ENCODE measurements around the gene DCT.
A peak's percentile ranks its signal among the peaks of the same experiment; 100 is the strongest.
"Not testable (repeated sequence)": the region's sequence is repeated elsewhere in the genome, so short reads cannot be mapped to it uniquely, and the experiment has no call there.

DCT gene

DNA sequence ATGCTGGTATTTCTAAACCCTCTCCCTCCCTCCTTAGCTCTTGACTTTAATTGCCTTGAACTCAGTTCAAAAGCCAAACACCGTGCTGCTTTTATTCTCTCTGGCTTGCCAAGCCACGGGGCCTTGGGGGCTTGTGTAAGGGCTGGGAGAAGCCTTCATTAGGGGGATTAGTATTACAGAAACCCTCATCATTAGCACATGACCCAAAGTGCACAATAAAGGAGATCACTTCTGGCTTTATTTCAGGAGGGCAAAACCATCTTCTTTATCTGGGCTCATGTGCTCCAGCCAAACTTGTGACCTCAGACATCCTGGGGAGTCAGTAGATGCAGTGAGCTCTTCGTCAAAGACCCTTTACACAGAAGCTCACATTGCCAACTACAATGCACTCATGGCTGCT lies at the start of gene DCT:
DCT (minus strand) TSS at position 67 of the 400 bp plus-strand sequence. CDS start 427 bp downstream, outside the sequence.
- DNase-seq (ENCODE audit: low spot score): no peak

DNA sequence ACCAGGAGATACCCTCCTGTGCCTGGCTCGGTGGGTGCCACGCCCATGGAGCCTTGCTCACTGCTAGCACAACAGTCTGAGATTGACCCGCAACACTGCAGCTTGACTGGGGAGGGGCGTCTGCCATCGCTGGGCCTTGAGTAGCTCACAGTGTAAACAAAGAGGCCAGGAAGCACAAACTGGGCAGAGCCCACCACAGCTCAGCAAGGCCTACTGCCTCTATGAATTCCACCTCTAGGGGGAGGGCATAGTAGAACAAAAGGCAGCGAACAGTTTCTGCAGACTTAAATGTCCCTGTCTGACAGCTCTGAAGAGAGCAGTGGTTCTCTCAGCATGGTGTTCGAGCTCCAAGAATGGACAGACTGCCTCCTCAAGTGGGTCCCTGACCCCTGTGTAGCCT lies 47.5 kb upstream of the DCT start:
- not testable (repeated sequence) for DNase-seq (ENCODE audit: low spot score)

GRCh38 chr13:94525781-94526180 lies 46.3 kb upstream of the DCT start:
- no peak for DNase-seq (ENCODE audit: low spot score)

DNA sequence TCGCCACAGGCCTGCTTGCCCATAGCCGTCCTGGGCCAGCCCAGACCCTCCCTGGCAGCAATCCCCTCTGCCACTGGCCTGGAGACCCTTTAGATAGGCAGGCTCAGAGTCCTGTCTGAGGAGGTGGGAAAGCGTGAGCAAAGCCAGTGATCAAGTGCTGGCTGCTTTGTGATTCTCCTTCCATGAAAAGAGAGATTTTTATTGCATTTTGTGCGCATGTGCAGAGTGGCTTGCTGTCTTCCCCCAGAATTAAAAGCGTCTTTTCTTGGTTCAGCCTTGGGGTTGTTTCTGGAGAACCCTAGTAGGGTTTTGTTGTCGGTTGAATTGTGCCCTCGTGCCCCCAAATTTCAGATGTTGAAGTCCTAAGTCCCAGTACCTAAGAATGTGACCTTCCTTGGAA lies 44.9 kb upstream of the DCT start:
- no peak for DNase-seq (ENCODE audit: low spot score)

- no peak for DNase-seq (ENCODE audit: low spot score)
These were observed 40.5 kb upstream of the DCT start for GRCh38 chr13:94520001-94520400.

GRCh38 chr13:94516456-94516855 lies 37.0 kb upstream of the DCT start:
- DNase-seq (ENCODE audit: low spot score): no peak

GRCh38 chr13:94515911-94516310 lies 36.4 kb upstream of the DCT start:
- no peak for DNase-seq (ENCODE audit: low spot score)

DNA sequence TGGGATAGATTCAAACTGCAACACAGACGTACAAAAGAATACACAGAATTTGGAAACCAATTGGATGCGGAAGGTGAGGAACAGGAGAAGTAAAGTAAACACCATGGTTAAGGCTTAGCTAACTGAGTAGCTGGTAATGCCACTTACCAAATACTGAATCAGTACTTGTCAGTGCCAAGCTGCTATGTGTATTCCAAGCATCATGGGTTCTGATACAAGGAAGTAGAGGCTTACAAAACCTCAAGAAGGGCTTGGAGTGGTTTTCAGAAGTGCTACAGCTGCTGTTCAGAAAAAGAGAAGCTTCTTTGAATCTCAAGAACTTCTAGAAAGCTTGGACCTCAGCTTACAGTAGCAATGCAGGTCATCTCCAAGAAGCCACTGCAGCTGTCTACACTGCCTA lies 35.9 kb upstream of the DCT start:
- DNase-seq (ENCODE audit: low spot score): no peak

GRCh38 chr13:94513026-94513425 lies 33.5 kb upstream of the DCT start:
- DNase-seq (ENCODE audit: low spot score): no peak

DNA sequence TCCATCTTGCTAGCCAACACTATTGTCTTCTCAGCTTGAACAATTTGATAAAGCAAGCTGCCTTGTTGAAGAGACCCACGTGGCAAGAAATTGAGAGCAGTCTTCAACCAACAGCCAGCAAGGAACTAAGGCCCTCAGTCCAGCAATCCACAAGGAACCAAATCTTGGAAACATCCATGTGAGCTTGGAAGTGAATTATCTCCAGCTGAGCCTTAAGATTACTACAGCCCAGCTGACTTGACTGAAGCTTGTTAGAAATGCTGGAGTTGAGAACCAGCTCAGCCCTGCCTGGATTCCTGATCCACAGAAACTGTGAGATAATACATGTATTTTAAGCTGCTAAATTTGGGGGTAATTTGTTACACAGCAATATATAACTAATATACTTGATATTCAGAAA lies 26.2 kb upstream of the DCT start:
- no peak for DNase-seq (ENCODE audit: low spot score)

- DNase-seq (ENCODE audit: low spot score): no peak
These were observed 24.4 kb upstream of the DCT start for GRCh38 chr13:94503851-94504250.

DNA sequence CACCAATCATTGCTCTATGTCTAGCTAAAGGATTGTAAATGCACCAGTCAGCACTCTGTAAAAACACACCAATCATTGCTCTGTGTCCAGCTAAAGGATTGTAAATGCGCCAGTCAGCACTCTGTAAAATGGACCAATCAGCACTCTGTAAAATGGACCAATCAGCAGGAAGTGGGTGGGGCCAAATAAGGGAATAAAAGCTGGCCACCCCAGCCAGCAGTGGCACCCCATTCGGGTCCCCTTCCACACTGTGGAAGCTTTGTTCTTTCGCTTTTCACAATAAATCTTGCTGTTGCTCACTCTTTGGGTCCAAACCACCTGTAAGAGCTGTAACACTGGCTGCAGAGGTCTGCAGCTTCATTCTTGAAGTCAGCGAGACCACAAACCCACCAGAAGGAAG lies 19.3 kb upstream of the DCT start:
- DNase-seq (ENCODE audit: low spot score): not testable (repeated sequence)

DNA sequence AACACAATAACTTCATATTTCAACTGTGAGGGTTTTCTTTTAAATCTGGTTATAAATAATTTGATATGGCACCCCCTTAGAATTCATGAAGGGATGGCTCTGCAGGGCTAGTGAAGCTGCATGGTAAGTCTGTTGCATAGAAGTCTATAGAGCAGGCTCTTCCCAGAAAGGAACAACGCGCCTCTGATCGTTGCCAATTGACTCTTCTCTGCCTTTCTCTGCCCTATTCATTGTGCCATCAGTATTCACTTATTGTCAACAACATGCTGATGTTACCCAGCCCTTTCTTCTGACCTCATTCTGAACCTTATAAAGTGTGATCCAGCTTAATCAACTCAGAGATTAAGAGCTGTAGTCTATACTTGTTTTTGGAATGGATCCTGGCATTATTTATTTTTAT lies 16.3 kb upstream of the DCT start:
- DNase-seq (ENCODE audit: low spot score): no peak

GRCh38 chr13:94494026-94494425 lies 14.5 kb upstream of the DCT start:
- no peak for DNase-seq (ENCODE audit: low spot score)

GRCh38 chr13:94487043-94487442 lies 7.6 kb upstream of the DCT start:
- DNase-seq (ENCODE audit: low spot score): no peak

DNA sequence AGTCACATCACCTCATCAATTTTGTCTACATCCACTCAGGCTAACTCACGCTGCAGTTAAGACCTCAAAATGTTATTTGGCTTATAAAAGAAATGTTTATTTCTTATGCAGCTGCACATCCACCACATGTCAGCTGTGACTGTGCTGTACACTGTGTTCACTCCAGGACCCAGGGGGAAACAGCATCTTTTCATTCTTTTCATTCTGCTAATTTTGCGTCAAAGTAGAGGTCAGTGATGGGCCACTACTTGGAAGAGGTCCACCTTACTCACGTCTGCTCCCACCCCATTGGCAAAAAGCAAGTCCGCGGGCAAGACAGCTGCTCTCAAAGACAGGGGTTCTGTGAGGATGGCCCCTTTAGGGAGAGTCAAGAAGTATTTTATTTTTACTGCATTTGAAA lies 4.5 kb upstream of the DCT start:
- DNase-seq (ENCODE audit: low spot score): no peak

GRCh38 chr13:94481941-94482340 lies 2.5 kb upstream of the DCT start:
- DNase-seq (ENCODE audit: low spot score): peak; percentile 51

- no peak for DNase-seq (ENCODE audit: low spot score)
These were observed 1.2 kb upstream of the DCT start for GRCh38 chr13:94480672-94481145.

GRCh38 chr13:94478913-94479312 lies 569 bp downstream of the DCT start:
- DNase-seq (ENCODE audit: low spot score): no peak

- DNase-seq (ENCODE audit: low spot score): no peak
These were observed 9.4 kb downstream of the DCT start for GRCh38 chr13:94470126-94470525.

- DNase-seq (ENCODE audit: low spot score): no peak
These were observed 14.7 kb downstream of the DCT start for GRCh38 chr13:94464771-94465170.

DNA sequence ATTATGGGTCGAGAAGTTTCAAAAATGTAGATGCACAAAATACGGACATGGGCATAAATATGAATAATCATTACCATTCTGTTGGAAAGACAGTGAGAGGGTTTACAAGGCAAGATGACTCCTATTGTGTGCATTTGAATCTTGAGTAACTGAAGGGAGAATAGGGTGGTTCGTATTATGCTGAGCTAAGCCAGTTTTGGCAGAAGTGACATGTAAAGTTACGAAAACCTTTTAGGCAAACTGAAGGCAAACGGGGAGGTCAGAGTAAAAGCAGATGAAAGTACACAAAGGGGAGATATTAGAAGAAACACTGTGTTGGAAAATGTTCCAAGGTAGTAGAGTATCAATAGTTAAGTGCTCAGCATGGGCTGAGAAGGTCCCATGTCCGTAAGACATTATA lies 16.8 kb downstream of the DCT start:
- DNase-seq (ENCODE audit: low spot score): no peak

DNA sequence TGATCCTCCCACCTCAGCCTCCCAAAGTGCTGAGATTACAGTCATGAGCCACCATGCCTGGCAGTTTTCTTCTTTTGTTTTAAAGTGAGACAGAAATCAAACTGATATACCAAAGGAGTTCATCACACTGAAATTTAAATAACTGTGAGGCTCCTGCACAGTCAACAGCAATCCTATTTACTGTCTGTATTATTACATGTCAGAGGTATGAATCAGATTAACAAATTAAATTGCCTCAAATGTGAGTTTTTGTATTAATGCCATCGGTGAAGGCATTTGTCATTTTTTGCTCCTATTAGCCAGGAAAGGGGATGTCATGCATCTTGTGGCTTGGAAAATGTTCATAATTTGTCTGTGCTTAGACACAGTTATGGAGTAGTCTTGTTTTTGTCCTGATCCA lies 20.4 kb downstream of the DCT start:
- no peak for DNase-seq (ENCODE audit: low spot score)

GRCh38 chr13:94455414-94455813 lies 24.1 kb downstream of the DCT start:
- no peak for DNase-seq (ENCODE audit: low spot score)

DNA sequence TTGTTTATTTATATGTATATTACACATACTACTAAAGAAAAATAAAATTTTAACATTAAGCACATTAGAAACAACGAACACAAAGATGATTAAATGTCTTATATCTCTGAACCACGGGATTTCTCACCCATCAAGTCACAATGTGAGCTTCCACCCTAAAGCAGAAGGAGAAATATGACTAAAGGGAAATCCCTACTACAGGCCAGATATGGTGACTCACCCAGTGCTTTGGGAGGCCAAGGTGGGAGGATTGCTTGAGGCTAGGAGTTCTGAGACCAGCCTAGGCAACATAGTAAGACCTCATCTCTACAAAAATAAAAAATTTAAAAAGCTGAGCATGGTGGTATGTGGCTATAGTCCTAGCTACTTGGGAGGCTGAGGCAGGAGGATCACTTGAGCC lies 24.6 kb downstream of the DCT start:
- DNase-seq (ENCODE audit: low spot score): no peak
